Measurements from ENCODE around the gene CD46.
"Not testable (repeated sequence)": the region's sequence is repeated elsewhere in the genome, so short reads cannot be mapped to it uniquely, and the experiment has no call there.

Gene CD46

GRCh38 chr1:207751790-207752455 lies at the start of gene CD46:
CD46 (plus strand) TSS chr1:207752054; CDS start chr1:207752213, 159 bp downstream.
- TF ChIP-seq CTCF (IDR thresholded peaks at IDR 0.05; ENCODE audit: low read depth, low read length) = no peak

GRCh38 chr1:207702317-207702716 lies 49.5 kb upstream of the CD46 start:
- no peak overlapping the region for H3K4me3 ChIP-seq (ENCODE audit: low read depth, low read length)
- no peak for TF ChIP-seq CTCF (IDR thresholded peaks at IDR 0.05; ENCODE audit: low read depth, low read length)

More at GRCh38 chr1:207751790-207752455, at the start of gene CD46:
- peak within 1 kb of the TSS; percentile 92 for H3K4me3 ChIP-seq (ENCODE audit: low read depth, low read length)

- TF ChIP-seq CTCF (IDR thresholded peaks at IDR 0.05; ENCODE audit: low read depth, low read length) = no peak
- no peak overlapping the region for H3K4me3 ChIP-seq (ENCODE audit: low read depth, low read length)
Measured at GRCh38 chr1:207703712-207704111, 48.1 kb upstream of the CD46 start.

- H3K4me3 ChIP-seq (ENCODE audit: low read depth, low read length) = not testable (repeated sequence)
Measured at GRCh38 chr1:207708004-207708403, 43.9 kb upstream of the CD46 start.

- no peak overlapping the region for H3K4me3 ChIP-seq (ENCODE audit: low read depth, low read length)
- TF ChIP-seq CTCF (IDR thresholded peaks at IDR 0.05; ENCODE audit: low read depth, low read length) = no peak
Measured at GRCh38 chr1:207711285-207711684, 40.6 kb upstream of the CD46 start.

- H3K4me3 ChIP-seq (ENCODE audit: low read depth, low read length) = not testable (repeated sequence)
Measured at GRCh38 chr1:207712701-207713100, 39.2 kb upstream of the CD46 start.

GRCh38 chr1:207713529-207713928 lies 38.3 kb upstream of the CD46 start:
- H3K4me3 ChIP-seq (ENCODE audit: low read depth, low read length) = no peak overlapping the region
- TF ChIP-seq CTCF (IDR thresholded peaks at IDR 0.05; ENCODE audit: low read depth, low read length) = no peak

GRCh38 chr1:207719234-207719633 lies 32.6 kb upstream of the CD46 start:
- H3K4me3 ChIP-seq (ENCODE audit: low read depth, low read length) = no peak overlapping the region
- no peak for TF ChIP-seq CTCF (IDR thresholded peaks at IDR 0.05; ENCODE audit: low read depth, low read length)

GRCh38 chr1:207728200-207728858 lies 23.5 kb upstream of the CD46 start:
- H3K4me3 ChIP-seq (ENCODE audit: low read depth, low read length) = not testable (repeated sequence)

GRCh38 chr1:207737503-207738157 lies 14.2 kb upstream of the CD46 start:
- not testable (repeated sequence) for H3K4me3 ChIP-seq (ENCODE audit: low read depth, low read length)

- not testable (repeated sequence) for H3K4me3 ChIP-seq (ENCODE audit: low read depth, low read length)
Measured at GRCh38 chr1:207738158-207738659, 13.6 kb upstream of the CD46 start.

Measured in WI38 (cell line).